NCI-H1694 (cell line): ENCODE measurements around the gene CYS1.
A peak's percentile ranks its signal among the peaks of the same experiment; 100 is the strongest.

Experiments
- DNase-seq: peaks from one replicate; lab custom pipeline; 2025; lab: John Stamatoyannopoulos, UW

CYS1 gene

GRCh38 chr2:10071595-10071994, 8.6 kb downstream of the CYS1 start:
- no peak for DNase-seq

DNA sequence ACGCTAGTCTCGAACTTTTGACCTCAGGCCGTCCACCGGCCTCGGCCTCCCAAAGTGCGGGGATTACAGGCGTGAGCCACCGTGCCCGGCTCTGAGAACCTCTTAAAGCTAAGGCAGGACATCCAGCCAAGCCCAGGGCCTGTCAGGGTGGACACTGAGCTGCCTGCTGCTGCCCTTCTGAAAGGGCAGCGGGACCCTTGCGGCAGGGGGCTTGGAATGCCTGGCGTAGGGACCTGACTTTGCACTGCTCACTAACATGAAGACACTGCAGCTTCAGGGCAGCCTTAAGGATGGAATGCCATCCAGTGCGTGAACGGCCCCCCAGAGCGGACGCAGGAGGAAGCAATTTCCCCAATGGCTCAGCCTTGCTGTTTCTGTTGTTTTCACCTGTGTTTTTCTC, 9.0 kb downstream of the CYS1 start:
- no peak for DNase-seq

DNA sequence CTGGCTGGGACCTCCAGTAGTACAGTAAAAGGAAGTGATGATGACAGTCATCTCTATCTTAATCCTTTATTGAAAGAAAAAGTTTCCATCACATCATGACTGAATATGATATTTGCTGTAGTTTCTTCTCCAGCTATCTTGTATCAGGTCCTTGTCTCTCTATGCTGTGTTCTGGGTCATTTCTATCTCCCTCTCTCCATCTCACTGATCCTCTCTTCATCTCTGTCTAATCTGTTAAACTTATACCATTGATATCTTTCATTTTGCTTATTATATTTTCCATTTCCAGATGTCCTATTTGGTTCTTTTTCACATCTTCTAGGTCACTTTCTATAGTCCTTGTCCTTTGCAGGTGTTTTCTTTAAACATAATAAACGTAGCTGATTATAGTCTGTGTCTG, 12.3 kb downstream of the CYS1 start:
- no peak for DNase-seq

DNA sequence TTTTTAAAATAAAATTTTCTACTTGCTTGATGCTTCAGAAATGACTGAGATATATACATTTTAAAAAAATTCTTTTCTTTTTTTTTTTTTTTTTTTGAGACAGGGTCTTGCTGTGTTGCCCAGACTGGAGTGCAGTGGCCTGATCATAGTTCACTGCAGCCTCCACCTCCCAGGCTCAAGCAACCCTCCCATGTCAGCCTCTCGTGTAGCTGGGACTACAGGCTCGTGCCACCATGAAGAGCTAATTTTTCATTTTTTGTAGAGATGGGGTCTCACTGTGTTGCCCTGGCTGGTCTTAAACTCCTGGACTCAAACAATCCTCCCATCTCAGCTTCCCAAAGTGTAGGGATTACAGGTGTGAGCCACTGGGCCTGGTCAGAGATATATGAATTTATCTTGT, 12.9 kb downstream of the CYS1 start:
- DNase-seq: no peak

DNA sequence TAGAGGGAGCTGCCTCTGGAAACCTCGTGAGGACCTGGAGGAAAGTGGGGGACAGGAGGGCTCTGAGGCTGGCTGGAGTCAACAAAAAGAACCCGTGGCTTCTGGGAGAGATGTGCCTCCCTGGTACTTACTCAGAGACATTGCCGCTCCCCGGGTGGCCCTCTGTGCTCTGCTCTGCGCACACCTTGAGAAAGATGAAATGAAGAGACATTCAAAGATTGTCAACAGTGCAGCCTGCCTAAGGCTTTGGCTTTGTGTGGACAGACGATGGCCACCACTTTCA, 14.5 kb downstream of the CYS1 start:
- DNase-seq: no peak

DNA sequence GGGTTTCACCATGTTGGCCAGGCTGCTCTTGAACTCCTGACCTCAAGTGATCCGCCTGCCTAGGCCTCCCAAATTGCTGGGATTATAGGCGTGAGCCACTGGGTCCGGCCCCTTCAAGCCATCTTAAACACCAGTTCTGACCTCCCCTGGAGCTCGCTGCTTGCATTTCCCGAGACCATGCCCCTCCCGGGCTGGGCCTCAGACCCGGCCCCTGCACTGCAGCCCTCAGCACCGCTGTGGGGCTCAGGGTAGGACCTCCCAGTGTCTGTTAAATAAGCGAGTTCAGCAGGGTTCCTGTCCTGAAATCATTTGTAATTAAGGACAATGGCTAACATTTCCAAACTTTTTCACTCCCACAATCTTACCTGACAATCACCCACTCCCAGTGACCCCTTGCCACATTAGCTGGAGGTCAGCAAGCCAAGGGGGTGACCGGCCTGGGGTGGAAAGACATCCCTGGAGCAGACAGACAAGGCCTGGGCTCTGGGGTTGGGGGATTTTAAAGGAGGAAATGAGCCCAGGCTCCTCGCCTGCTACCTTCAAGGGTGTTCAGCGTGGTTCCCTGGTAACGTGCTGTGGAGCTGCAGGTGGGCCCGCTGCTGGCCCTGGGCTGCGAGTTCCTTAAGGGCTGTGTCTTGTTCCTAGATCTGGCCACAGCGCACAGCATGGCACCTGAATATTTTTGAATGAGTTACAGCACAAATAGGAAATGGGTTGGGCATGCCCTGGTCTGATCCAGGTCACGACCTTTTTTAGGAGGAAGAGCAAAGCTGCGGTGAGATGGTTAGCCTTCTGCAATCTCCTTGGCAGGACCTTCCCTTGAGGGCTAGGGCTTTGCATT, 15.1 kb downstream of the CYS1 start:
- no peak for DNase-seq

GRCh38 chr2:10063566-10063965, 16.6 kb downstream of the CYS1 start:
- no peak for DNase-seq

GRCh38 chr2:10062931-10063365, 17.3 kb downstream of the CYS1 start:
- no peak for DNase-seq

- DNase-seq: no peak
Measured at GRCh38 chr2:10061221-10061925, 18.8 kb downstream of the CYS1 start.

- no peak for DNase-seq
Measured at GRCh38 chr2:10059552-10060335, 20.5 kb downstream of the CYS1 start.

DNA sequence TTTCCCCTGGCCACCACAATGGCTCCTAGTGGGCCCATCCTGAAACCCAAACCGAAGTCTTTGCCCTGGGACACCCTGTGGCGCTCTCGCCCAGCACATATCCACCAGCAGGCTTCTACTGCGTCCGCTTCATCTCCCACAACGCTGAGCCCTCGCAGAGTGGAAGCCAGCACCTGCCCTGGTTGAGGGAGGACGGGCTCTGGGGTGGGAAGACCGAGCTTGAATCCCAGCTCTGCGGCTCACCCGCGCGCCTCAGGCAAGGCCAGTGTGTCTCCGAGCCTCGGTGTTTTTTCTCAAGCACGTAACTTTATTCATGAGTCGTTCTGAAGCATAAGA, 21.2 kb downstream of the CYS1 start:
- no peak for DNase-seq

- no peak for DNase-seq
Measured at GRCh38 chr2:10058251-10059015, 21.8 kb downstream of the CYS1 start.

DNA sequence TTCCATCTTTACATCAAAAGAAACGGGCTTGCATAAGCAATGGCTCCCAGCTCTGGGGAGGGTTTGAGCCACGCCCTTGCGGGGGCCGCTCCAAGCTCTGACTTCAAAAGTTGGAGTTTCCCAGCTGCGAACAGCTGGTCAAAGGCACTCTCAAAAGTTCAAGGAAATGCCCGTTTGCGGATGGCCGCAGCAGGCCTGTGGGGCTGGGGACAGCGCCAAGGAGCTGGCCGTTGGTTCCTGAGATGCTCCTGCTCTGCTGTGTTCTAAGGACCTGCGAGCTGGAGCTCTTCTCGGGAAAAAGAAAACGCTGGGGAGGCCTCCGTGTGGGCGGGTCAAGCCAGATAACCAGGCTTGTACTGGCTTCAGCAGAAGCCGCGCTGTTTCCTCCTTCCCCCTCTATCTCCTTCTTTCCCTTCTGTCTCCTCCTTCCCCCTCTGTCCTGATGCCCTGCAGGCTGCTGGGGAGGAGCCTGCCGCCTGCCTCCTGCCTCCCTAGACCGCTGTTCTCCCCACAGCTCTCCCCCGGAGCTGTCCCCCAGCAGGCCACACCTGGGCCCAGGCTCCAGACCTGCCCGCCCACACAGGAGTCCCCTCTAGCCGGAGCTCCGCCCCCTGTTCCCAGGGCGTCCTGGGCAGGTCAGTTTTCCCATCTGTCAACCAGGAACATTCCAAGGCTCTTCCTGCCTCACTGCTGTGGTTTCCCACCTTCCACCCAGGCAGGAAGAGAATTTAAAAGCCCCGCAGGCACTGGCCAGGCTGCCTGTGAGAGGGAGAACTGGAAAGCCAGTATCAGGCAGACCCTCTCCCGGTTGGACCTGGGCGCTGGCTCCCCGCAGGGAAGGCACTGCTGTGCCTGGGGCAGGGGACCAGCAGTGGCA, 22.7 kb downstream of the CYS1 start:
- no peak for DNase-seq

DNA sequence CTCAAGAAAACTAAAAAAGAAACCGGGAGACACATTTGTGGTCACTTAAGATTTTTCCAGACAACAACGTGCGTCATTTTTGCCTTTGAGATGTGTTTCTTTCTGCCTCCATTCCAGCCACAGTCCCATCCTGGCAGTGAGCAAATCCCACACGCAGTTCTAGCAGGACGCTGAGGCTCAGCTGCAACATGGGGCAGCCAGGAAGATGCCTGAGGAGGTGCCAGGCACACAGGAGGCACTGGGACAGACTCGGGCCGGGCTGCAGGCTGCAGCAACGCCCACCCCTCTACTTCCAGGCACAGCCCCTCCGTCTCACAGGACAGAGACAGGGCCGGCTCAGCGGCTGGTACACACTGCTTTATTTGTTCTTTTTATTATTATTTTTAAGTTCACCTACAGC, 23.8 kb downstream of the CYS1 start:
- no peak for DNase-seq

GRCh38 chr2:10054976-10055375, 25.2 kb downstream of the CYS1 start:
- DNase-seq: no peak

- no peak for DNase-seq
Measured at GRCh38 chr2:10054424-10054823, 25.8 kb downstream of the CYS1 start.

- no peak for DNase-seq
Measured at GRCh38 chr2:10053351-10053750, 26.9 kb downstream of the CYS1 start.

DNA sequence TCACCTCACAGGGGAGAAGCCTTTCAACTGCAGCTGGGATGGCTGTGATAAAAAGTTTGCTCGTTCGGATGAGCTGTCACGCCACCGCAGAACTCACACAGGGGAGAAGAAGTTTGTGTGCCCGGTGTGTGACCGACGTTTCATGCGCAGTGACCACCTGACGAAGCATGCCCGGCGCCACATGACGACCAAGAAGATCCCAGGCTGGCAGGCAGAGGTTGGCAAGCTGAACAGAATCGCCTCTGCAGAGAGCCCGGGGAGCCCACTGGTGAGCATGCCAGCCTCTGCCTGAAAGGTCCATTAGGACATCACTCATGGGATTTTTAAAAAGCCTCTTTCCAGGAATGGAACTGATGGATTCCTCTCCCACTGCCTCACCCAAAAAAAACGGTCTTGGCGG, 28.0 kb downstream of the CYS1 start:
- DNase-seq: no peak

DNA sequence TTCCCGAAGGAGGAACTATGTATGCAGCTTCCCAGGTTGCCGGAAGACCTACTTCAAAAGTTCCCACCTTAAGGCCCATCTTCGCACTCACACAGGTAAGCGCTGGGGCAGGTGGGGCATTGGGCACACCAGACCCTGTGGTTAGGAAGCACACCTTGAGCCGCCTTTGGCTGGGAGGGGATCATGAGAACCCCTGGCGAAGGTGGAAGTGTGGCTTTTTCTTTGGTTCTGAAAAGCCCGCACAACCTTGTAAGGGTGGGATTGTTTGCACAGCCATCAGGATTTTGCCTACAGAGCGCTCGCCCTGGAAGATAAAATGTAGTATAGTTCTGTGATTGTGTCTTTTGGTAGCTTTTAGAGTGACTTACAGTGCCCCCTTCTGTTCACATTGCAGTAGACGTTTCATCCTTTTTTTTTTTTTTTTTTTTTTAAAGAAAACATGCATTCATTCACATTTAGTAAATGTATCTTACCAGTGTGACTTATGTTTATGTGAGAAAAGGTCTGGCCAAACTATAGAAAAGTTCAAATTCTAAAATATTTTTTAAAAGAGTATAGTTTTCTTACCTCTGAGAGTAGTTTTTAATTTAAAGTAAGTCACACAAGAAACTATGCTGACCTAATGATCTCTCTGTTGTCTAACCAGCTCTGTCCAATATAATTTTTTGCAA, 31.6 kb downstream of the CYS1 start:
- DNase-seq: peak; percentile 81

- no peak for DNase-seq
Measured at GRCh38 chr2:10047616-10048500, 32.4 kb downstream of the CYS1 start.
